ENCODE data around the gene TPI1.
"Not testable (repeated sequence)": the region's sequence is repeated elsewhere in the genome, so short reads cannot be mapped to it uniquely, and the experiment has no call there.

The TPI1 gene

GRCh38 chr12:6894321-6894720, 27.0 kb downstream of the TPI1 start:
- no peak for DNase-seq (ENCODE audit: low spot score)

DNA sequence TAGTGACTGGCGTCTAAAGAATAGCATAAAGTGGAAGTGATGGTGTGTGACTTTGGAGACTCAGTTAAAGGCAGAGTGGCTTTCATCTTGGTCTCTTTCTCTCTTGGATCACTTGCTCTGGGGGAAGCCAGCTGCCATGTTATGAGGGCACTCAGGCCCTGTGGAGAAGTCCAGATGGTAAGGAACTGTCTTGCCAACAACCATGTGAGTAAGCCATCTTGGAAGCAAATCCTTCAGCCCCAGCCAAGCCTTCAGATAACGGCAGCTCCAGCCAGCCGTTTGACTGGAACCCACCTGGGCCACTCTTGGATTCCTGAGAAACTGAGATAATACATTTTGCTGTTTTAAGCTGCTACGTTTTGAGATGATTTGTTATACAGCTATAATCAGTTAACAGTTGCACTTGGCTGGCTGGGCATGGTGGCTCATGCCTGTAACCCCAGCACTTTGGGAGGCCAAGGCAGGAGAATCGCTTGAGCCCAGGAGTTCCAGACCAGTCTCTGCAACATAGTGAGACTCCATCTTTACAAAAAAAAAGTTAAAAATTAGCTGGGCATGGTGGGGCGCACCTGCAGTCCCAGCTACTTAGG, 29.6 kb downstream of the TPI1 start:
- DNase-seq (ENCODE audit: low spot score) = no peak

DNA sequence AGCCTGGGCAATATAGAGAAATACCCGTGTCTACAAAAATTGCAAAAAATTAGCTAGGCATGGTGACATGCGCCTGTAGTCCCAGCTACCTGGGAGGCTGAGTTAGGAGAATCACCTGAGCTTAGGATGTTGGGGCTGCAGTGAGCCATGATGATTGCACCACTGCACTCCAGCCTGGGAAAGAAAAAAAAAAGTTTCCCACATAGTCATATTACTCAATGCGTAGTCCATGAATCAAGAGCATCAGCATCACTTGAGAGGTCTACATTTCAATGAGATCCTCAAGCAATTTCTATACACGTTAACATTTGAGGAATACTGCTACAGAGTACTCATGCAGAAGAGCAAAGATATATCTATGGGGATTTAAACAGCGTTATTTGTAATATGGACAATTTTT, 32.1 kb downstream of the TPI1 start:
- no peak for DNase-seq (ENCODE audit: low spot score)

DNA sequence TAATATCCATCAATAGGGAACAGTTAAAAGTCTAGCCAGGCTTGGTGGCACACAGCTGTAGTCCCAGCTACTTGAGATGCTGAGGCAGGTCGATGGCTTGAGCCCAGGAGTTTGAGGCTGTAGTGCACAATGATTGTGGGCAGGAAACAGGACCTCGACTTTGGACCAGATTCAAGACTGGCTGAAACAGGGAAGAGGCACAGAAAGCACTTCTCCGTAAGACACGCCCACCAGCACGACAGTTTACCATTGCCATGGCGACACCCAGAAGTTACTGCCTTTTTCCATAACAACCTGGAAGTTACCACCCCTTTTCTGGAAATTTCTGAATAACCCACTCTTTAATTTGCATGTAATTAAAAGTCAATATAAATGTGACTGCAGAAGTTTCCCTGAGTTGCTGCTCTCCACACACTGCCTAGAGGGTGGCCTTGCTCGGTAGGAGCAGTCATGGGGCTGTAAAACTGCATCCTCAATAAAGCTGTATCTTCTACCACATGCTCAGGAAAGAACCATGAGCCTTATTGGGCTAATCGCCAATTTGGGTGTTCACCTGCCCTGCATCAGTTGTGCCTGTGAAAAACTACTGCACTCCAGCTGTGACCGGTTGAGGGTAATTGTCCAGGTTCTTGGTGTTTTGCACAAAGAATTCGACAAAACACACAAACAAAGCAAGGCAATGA, 32.6 kb downstream of the TPI1 start:
- DNase-seq (ENCODE audit: low spot score) = no peak

DNA sequence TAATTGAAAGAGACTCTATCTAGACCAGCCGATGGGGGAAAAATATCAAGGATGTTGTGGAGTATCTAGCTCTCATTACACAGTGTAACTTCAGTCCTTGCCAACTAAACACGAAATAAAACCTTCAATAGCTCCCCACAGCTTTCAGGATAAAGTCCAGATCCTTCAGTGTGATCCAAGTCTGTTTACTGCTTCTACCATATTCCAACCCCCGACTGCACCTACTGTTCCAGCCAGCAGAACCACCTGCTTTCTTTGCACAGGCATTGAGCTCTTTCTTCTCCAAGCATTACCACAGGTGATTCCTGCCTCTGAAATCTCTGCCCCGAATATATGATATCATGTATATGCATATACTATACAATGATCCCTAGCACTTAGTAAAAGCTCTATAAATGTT, 35.1 kb downstream of the TPI1 start:
- no peak for DNase-seq (ENCODE audit: low spot score)

DNA sequence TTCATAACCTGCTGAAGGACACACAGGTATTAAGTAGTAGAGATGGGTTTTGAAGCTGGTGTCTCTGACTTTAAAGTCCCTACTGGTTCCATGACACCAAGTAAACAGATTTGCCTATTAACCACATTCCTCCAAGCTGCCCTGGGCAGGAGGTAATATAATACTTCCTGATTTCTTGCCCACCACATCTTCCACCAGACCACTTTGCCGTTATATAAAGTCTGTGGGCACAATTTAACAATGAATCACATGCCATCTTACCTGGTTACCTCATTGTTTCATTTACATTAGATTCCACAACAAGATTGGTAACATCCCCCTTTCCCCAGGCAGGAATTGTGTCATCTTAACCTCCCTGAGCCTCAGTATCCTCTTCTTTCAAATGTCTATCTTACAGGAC, 36.4 kb downstream of the TPI1 start:
- no peak for DNase-seq (ENCODE audit: low spot score)

- DNase-seq (ENCODE audit: low spot score) = peak; percentile 95
These were observed 37.2 kb downstream of the TPI1 start, which contains the start of gene LRRC23 for GRCh38 chr12:6904280-6905276. Gene LRRC23 (plus strand): TSS chr12:6904822. CDS start chr12:6905634, 812 bp downstream.

DNA sequence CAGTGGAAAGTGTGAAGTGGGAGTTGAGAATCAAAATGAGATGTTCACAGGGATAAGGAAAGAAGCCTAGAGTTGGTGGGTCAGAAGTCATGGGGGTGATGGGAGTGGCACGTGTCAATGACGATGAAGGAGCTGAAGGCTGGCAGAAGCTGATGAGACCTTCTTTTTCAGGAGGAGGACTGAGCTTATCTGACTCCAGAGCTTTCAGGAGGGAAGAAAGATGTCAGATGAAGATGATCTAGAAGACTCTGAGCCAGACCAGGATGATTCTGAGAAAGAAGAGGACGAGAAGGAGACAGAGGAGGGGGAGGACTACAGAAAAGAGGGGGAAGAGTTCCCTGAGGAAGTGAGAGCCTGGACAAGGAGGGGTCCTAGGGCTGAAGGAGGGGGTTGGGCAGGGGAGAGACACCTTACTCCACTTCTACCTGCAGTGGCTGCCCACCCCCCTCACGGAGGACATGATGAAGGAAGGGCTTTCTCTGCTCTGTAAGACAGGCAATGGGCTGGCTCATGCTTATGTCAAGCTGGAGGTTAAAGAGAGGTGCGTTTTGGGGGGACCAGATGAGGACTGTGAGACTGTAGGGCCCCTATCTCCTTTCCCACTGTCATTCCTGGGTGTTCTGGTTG, 38.2 kb downstream of the TPI1 start:
- no peak for DNase-seq (ENCODE audit: low spot score)

- DNase-seq (ENCODE audit: low spot score) = not testable (repeated sequence)
These were observed 40.8 kb downstream of the TPI1 start for GRCh38 chr12:6908141-6908540.

GRCh38 chr12:6909421-6910145, 42.3 kb downstream of the TPI1 start:
- DNase-seq (ENCODE audit: low spot score) = no peak

DNA sequence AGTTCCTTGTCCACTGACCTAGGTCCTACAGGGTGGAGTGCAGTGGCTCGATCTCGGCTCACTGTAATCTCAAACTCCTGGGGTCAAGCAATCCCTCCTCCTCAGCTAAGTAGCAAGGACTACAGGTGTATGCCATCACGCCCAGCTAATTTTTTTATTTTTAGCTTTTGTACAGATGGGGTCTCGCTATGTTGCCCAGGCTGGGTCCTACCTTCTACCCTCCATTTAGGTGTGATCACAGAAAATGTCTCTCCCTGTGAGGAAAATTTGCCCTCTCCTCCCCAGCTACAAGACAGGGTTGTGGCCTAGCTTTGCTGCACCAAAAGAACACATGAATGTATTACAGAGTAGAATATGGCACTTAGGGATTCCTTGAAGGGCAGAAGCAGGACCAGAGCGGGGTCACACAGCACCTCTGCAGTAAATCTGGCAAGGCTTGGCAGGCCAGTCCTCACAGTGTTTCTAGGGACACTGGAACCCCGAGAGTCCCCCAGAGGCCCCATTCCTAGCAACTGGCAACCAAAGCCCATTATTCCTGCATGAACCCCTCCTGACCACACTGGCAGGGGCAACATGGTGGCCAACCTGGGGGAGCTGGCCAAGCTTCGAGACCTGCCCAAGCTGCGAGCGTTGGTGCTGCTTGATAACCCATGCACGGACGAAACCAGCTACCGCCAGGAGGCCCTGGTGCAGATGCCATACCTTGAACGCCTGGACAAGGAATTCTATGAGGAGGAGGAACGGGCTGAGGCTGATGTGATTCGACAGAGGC, 45.0 kb downstream of the TPI1 start:
- DNase-seq (ENCODE audit: low spot score) = no peak

- DNase-seq (ENCODE audit: low spot score) = peak; percentile 80
These were observed 47.1 kb downstream of the TPI1 start, which contains the start of gene ENO2 for GRCh38 chr12:6914246-6914946. Gene ENO2 (plus strand): TSS chr12:6914580. CDS start chr12:6915833, 1,253 bp downstream.

GRCh38 chr12:6914947-6915788, 47.8 kb downstream of the TPI1 start:
- DNase-seq (ENCODE audit: low spot score) = no peak

GRCh38 chr12:6915789-6916285, 48.5 kb downstream of the TPI1 start:
- no peak for DNase-seq (ENCODE audit: low spot score)

DNA sequence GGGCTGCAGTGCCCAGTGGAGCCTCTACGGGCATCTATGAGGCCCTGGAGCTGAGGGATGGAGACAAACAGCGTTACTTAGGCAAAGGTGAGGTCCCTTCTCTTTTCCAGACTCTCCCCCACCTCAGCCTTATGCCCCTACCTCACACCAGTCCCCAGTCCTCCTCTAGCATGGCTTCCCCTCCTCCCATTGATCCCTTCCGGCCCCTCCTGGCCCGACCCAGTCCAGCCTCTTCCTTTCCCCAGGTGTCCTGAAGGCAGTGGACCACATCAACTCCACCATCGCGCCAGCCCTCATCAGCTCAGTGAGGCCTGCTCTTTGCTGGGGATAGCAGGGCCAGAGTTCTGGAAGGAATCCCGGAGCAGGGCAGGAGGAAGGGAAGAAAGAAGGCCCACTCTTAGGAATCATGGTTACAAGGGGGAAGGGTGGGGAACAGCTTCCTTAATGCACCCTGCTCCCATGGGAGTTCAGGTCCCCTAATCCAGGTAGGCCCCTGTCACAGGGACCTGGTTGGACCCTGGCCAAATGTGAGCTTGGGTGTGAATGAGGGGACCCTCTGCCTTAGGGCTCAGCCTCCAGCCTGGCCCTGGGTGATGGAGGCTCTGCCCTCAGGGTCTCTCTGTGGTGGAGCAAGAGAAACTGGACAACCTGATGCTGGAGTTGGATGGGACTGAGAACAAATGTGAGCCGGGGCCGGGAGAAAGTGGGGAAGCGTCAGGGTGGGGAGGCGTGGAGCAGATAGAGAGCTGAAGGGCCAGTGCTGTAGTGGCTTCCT, 49.3 kb downstream of the TPI1 start:
- no peak for DNase-seq (ENCODE audit: low spot score)

- no peak for DNase-seq (ENCODE audit: low spot score)
These were observed 50.3 kb downstream of the TPI1 start for GRCh38 chr12:6917491-6918231.

- no peak for DNase-seq (ENCODE audit: low spot score)
These were observed 52.3 kb downstream of the TPI1 start for GRCh38 chr12:6919588-6919987.
